CD4-positive, alpha-beta T cell treated with Interleukin-15 for 4 hours (primary cell): Measurements from ENCODE around the gene TMC7.
A peak's percentile ranks its signal among the peaks of the same experiment; 100 is the strongest.
"Not testable (repeated sequence)": the region's sequence is repeated elsewhere in the genome, so short reads cannot be mapped to it uniquely, and the experiment has no call there.

Source experiments
- DNase-seq: peaks from one replicate; pipeline ENCODE4 v3.0.0-alpha.2; 2020; ENCODE audit warnings: low spot score

Gene TMC7

DNA sequence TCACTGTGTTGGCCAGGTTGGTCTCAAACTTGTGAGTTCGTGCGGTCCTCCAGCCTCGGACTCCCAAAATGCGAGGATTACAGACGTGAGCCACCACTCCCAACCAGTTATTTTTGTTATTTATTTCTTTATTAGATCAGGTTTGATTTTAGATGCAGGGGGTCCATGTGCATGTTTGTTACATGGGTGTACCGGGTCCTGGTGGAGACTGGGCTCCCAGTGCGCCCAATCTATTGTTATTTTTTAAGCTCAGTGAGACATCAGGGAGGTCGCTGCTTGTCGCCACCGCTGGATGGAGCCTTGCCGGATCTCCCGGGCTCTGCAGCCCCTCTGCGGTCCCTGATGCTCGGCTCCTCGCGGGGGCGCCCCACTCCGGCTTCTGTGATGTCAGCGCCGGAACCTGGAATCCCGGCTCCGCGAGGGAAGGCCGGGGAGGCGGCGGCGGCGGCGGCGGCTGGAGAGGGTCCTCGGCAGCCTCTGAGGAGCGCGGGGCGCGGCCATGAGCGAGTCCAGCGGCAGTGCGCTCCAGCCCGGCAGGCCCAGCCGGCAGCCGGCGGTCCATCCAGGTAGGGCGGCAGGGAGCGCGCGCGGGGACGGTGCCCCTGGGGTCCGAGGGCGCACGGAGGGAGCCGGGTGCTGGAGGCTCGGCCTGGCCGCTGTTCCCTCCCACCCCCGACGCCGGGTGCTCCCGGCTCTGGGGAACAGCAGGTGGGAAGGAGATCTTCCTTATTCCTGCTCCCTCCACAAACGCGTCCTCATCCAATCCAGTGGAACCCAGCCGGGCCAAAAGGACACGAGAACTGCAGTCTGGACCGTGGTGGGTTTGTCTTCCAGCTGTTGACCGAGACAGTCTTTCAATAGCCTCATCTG lies at the start of gene TMC7:
Gene TMC7, plus strand, starts transcription at position 370 of the 870 bp plus-strand sequence. Its CDS starts 130 bp downstream, at position 500.
- no peak for DNase-seq

DNA sequence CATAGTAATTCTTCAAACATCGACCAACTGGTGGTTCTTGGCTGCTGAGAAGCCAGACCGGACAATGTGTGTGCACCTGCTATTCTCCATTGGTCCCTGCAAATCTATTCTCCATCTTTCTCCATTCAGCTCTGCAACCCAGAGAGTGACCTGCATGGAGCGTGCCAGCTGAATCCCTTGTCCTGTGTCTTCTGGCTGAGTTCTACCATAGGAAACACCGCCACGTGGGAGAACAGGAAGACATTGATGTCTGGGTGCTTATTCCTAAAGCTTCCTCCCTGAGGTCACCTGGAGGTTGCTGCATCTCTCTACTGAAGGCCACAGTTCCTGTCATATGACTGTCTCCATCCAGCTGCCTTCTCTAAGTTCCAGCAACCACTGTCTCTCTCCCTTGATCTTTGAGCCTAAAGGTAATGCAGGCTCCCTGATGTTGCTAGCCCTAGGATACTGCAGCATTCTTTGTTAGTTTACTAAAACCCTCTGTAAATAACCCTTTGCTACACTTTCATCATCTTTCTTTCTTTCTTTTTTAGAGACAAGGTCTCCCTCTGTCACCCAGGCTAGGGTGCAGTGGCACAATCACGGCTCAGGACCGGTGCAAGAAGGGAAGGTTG lies 46.9 kb upstream of the TMC7 start:
- DNase-seq = no peak

DNA sequence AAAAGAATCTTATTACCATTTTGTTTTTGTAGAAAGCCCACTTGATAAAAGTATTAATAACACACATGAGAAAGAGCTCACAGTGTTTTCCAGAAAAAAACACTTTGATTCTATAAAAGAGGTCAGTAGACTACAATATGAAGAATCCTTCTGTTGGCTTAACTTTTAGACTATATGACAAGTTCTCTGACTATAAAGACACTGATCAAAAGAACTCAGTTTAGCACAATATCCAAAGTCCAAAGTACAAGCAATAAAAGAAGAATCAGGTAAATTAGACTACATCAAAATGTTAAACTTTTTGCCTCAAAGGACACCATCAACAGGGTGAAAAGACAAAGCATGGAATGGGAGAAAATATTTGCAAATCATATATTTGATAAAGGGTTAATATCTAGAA lies 46.3 kb upstream of the TMC7 start:
- DNase-seq = no peak

DNA sequence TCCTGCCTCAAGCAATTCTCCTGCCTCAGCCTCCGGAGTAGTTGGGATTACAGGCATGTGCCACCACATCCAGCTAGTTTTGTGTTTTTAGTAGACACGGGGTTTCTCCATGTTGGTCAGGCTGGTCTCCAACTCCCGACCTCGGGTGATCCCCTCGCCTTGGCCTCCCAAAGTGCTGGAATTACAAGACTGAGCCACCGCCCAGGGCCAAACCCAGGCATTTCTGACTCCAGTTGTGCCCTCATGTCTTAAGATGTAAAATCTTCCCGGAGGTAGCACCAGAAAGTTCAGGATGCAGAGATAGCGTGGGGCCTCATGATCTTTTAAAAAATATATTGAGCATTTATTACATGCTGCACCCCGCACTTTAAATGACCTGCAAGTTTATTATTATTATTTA lies 44.7 kb upstream of the TMC7 start:
- no peak for DNase-seq

DNA sequence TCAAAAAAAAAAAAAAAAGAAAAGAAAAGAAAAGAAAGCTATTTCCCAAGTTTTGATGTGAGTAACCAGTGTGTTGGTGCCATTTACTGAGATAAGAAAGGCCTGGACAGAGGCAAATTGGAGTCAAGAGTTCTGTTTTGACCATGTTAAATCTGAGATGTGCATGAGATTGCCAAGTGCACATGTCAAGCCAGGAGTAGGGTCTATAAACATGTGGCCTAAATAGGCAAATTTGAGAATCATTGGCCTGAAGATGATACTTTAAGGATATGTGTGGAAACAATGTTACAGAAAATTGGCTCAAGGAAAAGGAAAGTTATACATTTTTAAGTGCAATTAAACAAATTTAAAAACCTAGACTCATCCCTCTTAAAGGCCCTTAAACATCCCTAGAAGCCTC lies 42.3 kb upstream of the TMC7 start:
- DNase-seq = no peak

DNA sequence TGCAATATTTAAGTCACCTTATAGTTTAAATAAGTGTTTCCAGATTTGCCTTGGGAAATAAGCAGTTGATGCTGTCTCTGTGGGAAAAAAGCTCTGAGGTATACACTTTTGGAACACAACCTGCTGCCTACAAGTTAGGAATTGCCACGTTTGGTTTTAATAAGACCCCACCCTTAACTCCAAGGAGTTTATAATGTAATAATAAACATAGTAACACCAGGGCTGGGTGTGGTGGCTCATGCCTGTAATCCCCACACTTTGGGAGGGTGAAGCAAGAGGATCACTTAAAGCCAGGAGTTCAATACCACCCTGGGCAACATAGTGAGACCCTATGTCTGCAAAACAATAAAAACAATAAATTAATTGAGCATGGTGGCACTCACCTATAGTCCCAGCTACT lies 41.7 kb upstream of the TMC7 start:
- no peak for DNase-seq

DNA sequence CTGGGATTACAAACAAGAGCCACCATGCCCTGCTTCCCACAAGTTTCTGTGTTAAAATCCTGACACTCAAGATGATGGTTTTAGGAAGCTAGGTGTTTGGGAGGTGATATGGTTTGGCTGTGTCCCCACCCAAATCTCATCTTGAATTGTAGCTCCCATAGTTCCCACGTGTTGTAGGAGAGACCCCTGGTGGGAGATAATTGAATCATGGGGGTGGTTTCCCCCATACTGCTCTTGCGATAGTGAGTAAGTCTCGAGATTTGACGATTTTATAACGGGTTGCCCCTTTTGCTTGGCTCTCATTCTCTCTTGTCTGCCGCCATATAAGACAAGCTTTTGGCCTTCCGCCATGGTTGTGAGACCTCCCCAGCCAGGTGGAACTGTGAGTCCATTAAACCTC lies 40.3 kb upstream of the TMC7 start:
- DNase-seq = no peak

DNA sequence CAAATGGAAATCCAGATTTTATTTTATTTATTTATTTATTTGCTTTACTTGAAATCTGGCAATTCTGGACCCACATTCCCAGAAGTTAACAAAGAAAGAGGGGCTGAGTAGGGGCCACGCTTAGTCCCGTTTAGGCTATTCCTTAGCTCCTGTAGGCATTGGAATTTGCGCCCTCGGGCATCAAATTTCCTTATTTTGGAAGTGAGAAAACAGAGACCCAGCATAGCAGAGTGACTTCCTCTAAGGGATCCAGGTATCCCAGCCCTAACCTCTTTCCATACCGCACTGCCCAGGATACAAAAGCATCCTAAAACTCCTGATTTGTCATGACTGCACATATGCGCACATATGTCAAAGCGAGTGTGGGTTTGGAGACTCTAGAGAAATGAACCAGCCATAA lies 38.5 kb upstream of the TMC7 start:
- no peak for DNase-seq

DNA sequence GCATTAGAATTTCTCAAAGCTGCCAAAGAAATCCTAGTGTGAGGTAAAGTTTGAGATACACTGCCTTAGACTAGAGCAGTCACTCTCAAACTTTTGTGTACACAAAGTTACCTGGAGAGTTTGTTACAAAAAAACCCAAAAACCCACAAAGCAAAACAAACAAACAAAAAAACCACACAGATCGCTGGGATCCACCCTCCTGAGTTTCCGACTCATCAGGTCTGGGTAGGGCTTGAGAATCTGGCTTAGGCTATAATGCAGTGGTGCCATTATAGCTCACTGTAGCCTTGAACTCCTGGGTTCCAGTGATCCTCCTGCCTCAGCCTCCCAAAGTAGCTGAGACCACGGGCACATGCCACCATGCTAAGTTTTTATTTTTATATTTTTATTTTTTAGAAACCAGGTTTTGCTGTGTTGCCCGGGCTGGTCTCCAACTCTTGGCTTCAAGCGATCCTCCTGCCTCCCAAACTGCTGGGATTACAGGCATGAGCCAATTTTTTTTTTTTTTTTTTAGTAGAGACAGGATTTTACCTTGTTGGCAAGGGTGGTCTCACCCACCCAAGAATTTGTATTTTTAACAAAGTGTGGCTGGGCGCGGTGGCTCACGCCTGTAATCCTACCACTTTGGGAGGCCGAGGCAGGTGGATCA lies 35.2 kb upstream of the TMC7 start:
- DNase-seq = no peak

DNA sequence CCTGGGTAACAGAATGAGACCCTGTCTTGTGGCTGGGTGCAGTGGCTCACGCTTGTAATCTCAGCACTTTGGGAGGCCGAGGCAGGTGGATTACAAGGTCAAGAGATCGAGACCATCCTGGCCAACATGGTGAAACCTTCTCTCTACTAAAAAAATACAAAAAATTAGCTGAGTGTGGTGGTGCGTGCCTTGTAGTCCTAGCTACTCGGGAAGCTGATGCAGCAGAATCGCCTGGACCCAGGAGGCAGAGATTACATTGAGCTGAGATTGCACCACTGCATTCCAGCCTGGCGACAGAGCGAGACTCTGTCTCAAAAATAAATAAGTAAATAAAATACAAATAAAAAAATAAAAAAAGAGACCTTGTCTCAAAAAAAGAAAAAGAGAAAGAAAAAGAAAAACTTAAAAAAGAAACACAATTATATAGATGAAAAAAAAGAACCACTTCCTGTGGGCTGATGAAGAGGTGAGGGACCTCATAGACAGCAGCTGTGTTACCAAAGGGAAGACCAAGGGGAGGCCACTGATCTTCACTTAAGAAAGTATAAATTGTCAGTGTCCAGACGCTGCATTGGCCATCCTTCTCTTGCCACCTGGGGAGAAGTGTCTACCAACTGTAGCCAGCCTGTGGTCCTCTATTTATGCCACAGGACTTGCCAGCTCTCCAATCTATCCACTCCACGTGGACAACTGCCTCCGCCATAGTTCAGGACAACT lies 33.1 kb upstream of the TMC7 start:
- DNase-seq = no peak

DNA sequence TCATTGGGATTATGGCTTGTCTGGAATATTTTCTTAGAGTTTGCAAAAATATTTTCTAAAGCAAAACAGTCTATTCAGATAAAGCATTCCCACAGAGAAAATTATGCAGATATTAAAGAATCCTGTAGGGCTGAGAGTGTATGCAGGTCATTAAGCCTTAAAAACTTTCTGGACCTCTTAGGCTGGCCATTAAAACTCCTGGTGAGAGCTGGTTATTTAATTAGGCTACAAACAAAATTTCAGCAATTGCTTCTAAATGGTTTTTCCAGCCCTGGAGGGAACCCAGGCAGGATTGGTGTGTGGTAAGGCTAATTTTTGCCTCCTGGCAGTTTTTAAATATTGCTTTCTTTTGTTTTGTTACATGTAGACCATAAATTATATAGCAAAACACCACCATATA lies 30.2 kb upstream of the TMC7 start:
- no peak for DNase-seq

DNA sequence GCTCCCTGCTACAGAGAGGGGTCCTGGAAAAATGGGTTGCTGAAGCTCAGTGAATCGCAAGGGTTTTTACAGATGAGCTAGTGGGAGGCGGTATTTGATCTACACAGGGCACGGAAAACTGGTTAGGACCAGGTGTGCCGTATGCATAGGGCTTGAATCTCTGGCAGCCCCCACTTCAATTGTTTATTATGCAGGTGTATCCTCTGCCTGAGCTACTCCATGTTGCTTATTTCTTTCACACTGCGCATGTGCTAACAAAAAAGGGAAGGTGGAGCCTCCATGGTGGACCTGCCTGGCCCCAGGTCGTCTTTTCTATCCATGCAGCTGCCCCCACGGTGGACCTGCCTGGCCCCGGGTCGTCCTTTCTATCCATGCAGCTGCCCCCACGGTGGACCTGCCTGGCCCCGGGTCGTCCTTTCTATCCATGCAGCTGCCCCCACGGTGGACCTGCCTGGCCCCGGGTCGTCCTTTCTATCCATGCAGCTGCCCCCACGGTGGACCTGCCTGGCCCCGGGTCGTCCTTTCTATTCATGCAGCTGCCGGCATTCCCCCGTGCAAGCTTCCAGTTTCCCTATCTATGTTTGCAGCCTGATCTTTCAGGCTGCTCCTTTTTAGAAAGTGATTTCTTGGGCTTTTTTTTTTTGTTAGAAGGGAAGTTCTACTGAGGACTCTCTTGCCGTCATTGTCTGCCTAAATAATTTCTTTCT lies 27.7 kb upstream of the TMC7 start:
- not testable (repeated sequence) for DNase-seq

DNA sequence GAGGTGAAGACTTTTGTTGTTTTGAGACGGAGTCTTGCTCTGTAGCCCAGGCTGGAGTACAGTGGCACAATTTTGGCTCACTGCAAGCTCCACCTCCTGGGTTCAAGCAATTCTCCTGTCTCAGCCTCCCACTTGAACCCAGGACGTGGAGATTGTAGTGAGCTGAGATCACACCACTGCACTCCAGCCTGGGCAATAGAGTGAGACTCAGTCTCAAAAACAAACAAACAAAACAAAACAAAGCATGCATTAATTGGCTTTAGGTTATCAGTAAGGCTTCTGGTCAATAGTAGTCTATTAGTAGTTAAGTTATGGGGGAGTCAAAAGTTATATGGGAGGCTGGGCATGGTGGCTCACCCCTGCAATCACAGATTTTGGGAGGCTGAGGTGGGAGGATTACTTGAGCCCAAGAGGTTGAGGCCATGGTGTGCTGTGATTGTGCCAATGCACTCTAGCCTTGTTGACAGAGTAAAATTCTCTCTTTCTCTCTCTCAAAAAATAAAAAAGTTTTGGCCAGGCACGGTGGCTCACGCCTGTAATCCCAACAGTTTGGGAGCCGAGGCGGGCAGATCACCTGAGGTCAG lies 27.0 kb upstream of the TMC7 start:
- DNase-seq = not testable (repeated sequence)

DNA sequence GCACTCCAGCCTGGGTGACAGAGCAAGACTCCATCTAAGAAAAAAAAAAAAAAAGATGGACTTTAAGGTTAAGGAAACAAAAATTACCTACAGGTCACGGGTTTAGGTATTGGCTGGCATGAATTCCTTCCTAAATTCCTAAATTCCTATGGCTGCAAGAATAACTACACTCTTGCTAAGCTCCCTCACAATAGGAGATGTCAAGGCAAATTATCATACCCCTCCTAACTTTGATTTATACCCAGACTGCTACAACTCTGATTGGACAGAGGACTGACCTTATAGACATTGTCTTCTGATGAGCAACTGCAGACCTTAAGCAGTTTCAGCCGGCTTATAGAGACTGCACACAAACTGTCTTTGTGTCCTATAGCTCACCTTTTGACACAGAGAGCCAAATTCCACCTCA lies 25.1 kb upstream of the TMC7 start:
- DNase-seq = no peak

DNA sequence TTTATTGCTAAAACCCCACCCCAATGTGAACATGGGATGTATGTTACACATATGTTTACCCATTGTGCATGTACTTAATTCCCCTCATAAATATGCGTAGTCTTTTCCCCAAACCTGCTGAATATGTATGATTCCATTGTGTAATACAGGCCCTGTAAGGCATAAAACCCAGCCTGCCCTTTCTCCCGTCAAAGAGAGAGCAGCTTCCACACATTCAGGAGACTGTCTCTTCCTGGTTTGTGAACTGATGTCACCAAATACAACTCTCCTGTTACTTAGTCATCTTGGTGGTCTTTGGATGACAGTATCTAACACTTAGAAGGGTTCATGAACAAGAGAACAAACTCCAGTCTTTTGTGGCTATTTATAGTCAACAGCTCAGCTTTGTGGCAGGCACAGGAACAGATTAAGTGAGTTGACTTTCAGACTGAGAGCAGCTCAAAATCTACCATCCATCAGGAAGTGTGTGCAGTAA lies 24.7 kb upstream of the TMC7 start:
- no peak for DNase-seq

DNA sequence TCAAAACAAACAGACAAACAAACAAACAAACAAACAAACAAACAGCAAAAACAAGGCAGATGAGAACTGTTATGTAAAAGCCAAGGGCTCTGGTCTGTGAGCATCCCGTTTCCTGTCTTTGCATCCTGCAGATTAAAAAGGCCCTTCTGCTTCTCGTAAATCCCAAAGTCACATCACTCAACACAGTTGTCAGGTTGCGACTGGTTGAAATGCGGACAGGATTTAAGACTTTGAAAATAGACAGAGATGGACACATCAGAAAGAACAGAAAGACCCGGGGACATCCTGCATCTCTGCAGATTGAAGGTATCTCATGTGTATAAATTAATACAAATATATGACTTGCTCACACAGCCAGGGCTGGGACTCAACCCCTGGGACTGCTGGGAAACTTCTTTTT lies 18.2 kb upstream of the TMC7 start:
- DNase-seq = no peak

DNA sequence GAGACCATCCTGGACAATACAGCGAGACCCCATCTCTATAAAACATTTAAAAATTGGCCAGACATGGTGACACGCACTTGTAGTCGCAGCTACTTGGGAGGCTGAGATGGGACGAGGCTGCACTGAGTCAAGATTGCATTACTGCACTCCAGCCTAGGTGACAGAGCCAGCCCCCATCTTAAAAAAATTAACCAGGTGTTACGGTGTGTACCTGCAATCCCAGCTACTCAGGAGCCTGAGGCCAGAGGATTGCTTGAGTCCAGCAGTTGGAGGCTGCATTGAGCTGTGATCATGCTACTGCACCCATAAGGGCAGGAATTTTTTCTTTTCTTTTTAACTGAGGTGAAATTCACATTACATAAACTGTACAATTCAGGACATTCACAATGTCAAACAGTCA lies 16.9 kb upstream of the TMC7 start:
- DNase-seq = no peak

DNA sequence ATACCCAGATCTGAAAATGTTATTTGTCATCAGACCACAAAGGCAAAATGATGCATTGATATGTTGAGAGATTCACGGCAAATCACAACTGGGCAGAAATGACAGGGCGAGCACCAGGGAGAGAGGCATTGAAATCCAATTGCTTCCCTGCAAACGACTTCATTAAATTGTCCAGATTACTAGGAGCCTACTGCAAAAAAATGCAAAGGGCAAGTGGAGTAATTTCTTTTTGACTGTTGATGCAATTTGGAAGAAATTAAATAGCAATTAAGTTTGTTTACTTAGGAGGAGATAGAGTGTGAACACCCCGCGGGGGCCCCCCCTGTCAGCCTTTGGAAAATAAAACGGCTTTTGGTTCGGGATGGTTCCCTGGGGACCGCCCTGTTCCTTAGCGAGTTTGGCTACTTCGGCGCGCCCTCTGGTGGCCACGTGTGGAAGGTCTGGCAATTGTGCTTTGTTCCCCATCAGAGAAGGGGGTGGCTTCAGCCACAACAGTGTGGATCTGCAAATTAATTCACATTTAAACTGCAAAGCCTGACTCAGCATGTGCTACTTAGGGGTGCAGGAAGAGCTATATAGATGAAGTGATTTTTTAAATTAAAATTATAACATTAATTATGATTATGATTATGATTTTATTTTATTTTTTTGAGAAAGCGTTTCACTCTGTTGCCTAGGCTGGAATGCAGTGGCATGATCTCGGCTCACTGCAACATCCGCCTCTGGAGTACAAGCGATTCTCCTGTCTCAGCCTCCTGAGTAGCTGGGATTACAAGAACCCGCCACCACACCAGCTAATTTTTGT lies 14.5 kb upstream of the TMC7 start:
- peak; percentile 77 for DNase-seq

DNA sequence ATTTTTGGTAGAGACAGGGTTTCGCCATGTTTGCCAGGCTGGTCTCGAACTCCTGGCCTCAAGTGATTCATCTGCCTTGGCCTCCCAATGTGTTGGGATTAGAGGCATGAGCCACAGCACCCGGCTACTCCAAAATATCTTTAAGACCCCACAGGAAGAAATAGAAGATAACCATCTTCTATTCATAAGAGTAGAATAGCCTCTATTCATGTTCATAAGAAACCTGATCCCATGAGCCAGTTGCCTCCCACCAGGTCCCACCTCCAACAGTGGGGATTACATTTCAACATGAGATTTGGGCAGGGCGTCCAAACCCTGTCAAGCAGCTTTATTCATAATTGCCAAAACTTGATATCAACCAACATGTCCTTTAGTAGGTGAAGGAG lies 13.9 kb upstream of the TMC7 start:
- no peak for DNase-seq

DNA sequence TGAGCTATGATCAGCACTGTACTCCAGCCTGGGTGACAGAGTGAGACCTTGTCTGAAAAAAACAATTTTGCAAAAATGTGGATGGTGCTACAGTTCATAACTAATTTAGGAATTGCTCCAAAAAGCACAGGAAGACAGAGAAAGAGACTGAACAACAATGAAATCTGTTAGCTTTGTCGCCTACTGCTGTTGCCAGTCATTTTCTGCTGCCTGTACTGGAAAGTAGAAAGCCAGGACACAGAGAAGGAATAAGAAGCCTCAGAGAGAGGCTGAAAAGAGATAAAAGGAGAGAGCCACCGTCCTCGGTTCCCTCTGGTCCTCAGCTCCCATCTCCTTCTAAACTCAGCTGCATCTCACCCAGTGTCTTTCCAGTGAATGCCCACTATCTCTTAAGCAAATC lies 8.6 kb upstream of the TMC7 start:
- DNase-seq = no peak

DNA sequence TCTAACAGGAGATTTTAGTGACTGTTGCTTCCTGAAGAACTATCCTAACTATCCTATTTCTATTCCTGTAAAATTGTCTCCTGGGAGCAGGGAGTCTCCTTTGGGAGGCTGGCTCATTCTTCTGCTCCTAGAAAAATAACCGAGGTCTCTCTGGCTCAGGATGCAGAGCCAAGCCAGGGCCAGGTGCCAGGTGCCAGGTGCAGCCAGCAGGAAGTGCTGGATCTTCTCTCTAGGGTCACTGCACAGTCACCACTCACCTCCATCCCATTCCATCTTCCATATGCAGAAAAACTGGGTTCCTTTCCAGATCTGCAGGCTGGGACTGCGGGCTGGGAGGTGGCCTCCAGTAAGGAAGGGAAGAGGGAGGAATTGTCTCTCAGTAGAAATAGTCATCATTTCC lies 3.8 kb upstream of the TMC7 start:
- DNase-seq = no peak
